ENCODE results near the gene RDH11. TPM values are rescaled to one million over a fixed set of nuclear protein-coding genes. Genes with fewer than 3 reads are reported as not detected.

The RDH11 gene
- polyA plus RNA-seq, 10 donors, result 38.2 to 51.0 (median 45.1) TPM

DNA sequence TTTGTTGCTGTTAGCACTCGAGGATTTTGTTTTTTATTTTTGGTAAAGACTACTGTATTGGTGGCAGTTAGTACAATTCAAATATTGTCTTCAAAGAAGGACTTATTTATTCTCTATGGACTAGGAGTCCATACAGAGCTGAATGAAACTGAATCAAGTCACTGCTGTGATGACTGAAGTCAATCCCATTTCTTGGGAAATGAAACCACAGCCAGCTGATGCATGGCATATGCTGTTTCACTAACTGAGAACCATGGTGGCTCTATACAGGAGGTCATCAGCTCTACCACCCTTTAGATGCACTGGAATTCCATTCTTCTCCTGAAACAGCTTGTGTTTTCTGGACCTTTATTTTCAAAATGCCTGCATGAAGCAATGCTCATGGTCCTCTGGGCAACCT is 43.4 kb downstream of the RDH11 start:
- DNase-seq, result no peak

DNA sequence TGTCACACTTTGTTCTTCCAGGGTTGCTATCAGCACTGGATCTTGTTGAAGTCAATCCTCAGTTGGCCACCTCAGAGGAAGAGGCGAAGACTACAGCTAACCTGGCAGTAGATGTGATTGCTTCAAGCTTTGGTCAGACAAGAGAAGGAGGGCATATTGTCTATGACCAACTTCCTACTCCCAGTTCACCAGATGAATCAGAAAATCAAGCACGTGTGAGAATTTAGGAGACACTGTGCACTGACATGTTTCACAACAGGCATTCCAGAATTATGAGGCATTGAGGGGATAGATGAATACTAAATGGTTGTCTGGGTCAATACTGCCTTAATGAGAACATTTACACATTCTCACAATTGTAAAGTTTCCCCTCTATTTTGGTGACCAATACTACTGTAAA is 44.9 kb downstream of the RDH11 start:
- DNase-seq, result no peak

DNA sequence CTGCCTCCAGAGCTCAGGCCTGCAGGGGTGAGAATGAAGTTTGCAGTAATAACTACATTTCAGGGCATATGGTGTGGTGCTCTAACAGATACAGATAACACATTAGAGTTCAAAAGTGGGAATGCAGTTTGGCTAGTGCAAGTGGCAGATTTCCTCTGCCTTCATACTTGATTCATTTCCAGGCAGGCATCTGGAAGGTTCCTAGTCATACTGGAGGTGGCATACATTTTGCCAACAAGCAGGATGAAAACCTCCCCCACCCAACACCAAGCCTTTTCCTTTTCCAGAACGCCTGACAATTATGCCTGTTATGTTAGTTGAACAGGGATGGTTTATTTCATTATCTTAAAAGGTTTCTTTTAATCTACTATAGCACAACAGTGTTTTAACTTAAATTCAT is 45.4 kb downstream of the RDH11 start:
- DNase-seq, result no peak

GRCh38 chr14:67646131-67646530 is 49.4 kb downstream of the RDH11 start:
- DNase-seq, result no peak

DNA sequence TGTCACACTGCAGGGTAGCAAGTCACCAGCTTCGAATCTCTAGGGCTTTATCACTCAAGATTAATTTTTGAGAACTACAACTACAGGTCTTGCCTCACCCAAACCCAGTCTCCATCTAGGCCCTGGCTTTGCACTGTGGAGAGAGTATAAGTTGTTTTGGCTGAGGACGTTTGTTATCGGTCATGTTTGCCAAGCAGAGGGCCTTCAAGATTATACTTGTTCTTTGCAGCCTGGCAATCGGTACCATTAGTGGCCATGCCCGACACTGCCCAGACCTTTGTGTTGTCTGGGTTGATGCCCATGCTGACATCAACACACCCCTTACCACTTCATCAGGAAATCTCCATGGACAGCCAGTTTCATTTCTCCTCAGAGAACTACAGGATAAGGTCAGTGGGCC is 50.1 kb downstream of the RDH11 start:
- no peak for DNase-seq

DNA sequence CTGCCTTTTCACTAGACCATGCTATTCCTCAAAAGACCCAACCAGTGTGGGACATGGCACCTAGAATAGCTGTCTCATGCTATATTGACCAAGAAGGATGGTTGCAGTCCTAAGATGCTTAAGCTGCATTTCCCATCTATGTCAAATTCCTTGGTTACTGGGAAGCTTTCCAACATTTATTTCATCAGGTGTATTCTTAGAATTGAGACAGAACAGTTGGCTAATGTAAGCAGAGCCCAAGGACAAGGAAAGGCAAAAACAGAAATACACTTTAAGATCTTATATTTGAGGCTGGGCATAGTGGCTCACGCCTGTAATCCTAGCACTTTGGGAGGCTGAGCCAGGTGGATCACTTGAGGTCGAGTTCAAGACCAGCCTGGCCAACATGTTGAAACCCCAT is 51.1 kb downstream of the RDH11 start:
- DNase-seq, result peak in 1 of 3 donors; percentile 20

DNA sequence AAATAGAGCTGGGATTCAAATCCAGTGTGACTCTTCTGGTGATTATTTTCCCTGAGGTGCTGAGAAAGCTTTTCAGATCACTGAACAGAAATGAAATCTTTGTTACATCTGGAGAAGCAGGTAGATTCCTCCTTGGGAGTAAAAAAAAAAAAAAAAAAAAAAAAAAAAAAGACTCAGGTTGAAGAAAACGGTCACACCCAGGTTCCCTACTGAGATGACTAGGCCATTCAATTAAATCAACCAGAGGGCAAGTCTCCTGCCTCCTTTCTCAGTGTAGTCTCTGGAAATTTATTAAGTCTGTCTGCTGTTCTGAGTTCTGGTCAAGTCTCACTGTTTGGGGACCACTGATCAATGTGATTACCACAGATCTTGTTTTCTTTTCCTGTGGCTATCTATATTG is 51.9 kb downstream of the RDH11 start:
- DNase-seq, result no peak

GRCh38 chr14:67641902-67642749 is 53.4 kb downstream of the RDH11 start:
- no peak for DNase-seq

DNA sequence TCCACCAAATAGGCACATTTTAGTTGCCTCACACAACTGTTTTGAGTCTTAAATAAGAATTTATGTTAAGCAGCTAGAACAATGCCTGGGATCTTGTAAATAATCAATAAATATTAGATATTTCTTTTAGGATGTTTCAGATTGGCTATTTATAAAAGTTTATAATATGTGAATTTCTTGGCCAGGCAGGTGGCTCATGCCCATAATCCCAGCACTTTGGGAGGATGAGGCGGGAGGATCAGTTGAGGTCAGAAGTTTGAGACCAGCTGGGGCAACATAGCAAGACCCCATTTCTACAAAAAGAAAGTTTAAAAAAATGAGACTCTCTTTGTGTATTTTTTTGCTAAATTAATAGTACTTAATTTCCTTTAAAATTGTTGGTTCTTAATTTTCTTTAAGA is 54.1 kb downstream of the RDH11 start:
- DNase-seq, result no peak

DNA sequence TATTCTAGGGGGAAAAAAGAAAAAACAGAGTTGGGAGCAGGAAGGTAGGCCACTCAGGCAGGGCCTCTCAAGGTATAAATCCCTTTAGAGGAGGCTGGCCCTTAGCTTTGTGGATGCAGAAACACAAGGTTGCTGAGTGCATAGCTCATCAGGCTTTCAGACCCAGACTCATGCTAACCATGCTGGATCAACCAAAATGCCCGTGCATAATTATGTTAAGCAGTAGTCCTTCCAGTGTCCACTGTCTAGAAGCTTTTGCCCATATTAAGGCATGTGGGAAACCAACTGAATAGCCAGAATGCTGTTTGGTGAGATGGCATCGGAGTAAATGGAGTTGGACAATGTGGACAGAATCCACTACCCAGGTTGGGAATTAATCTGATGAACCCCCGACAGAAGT is 56.9 kb downstream of the RDH11 start:
- DNase-seq, result no peak

DNA sequence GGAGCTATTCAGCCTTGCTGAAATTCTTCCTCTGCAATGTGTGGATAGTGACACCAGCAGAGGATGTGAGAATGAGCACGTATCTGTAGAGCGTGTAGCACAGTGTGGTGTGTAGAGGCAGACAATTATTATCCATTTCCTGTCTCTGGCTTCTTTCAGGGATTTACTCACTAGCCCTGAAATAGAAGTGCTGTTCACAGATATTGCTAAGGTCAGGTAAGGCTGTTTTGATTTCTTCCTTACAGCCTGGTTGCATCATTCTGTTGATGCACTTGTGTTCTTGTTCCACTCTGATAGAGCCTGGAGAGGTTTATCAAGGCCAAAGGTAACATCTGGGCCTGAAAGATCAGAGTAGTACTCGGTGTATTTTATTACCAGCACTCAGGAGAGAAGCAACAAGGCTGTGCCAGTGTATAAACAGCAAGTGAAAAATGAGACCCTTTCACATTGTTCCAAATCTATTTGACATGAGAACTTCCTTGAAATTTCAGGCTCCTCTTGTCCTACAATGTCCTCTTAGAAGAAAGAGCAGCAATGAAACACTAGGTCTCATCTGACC is 59.1 kb downstream of the RDH11 start:
- DNase-seq, result no peak

GRCh38 chr14:67633451-67634147 is 62.0 kb downstream of the RDH11 start:
- DNase-seq, result no peak

- no peak for DNase-seq
Observed at GRCh38 chr14:67630938-67631337, 64.6 kb downstream of the RDH11 start.

- no peak for DNase-seq
Observed at GRCh38 chr14:67630186-67630585, 65.4 kb downstream of the RDH11 start.

DNA sequence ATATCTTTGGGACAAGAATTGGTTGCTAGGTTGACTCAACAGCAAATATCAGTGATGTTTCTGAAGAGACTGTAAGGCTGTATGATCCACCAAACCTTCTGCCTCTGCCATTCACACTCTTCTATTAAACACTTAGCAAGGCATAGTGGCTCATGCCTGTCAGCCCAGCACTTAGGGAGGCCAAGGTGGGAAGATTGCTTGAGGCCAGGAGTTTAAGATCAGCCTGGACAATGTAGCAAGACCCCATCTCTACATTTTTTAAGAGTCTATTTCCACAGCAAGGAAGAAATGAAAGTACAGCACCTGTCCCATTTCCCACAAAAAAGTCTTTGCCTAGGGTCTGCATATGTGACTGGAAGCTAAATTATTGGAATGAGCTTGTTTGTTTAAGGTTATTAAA is 68.0 kb downstream of the RDH11 start:
- DNase-seq, result no peak

Other genes starting within 250 kb of the RDH11 start
- 1 to 10 TPM in 1 of 10 donors, under 1 TPM in 9; 0.17 to 1.3 (median 0.47) TPM for gene TMEM229B, start 207.0 kb downstream of the RDH11 start, polyA plus RNA-seq (ENCODE audit: insufficient read length in 10 of 10)
- gene PLEKHH1, start 162.5 kb downstream of the RDH11 start, polyA plus RNA-seq (ENCODE audit: insufficient read length in 10 of 10), result 1 to 10 TPM; 1.0 to 3.2 (median 1.7) TPM
- 10 to 100 TPM; 11.7 to 18.1 (median 14.8) TPM for gene PIGH, start 95.5 kb downstream of the RDH11 start, polyA plus RNA-seq (ENCODE audit: insufficient read length in 10 of 10)
- 1 to 10 TPM; 1.0 to 2.8 (median 2.0) TPM for gene ARG2, start 75.8 kb downstream of the RDH11 start, polyA plus RNA-seq (ENCODE audit: insufficient read length in 10 of 10)
- gene VTI1B, start 21.1 kb downstream of the RDH11 start, polyA plus RNA-seq (ENCODE audit: insufficient read length in 10 of 10), result 10 to 100 TPM; 75.6 to 95.5 (median 82.8) TPM
- 1 to 10 TPM in 1 of 10 donors, under 1 TPM in 9; 0.31 to 1.5 (median 0.57) TPM for gene RDH12, start 6.1 kb upstream of the RDH11 start, polyA plus RNA-seq (ENCODE audit: insufficient read length in 10 of 10)
- gene ZFYVE26, start 120.8 kb upstream of the RDH11 start, polyA plus RNA-seq (ENCODE audit: insufficient read length in 10 of 10), result 10 to 100 TPM in 9 of 10 donors, 1 to 10 TPM in 1; 9.3 to 16.5 (median 12.3) TPM
- 10 to 100 TPM in 1 of 10 donors, 1 to 10 TPM in 9; 5.3 to 10.7 (median 7.5) TPM for gene RAD51B, start 124.0 kb upstream of the RDH11 start, polyA plus RNA-seq (ENCODE audit: insufficient read length in 10 of 10)